Muscle of arm (tissue), 12 donors: ENCODE data around the gene STRADA. TPM values are rescaled to one million over a fixed set of nuclear protein-coding genes. Genes with fewer than 3 reads are reported as not detected.

Experiments used
- DNase-seq: peaks from one replicate; pipeline ENCODE4 v3.0.0-alpha.2; 2013
- polyA plus RNA-seq, 12 donors: library from polyadenylated mRNA; unstranded; fragments of 120-200 nt; gene quantifications; one replicate each; pipeline ENCODE4 v1.2.1, GENCODE V29; 2013; ENCODE audit not compliant: insufficient read length in 12 of 12

Gene STRADA
- polyA plus RNA-seq, 12 donors = 19.0 to 60.5 (median 27.1) TPM; not detected in 1

- DNase-seq = no peak
Observed at GRCh38 chr17:63702721-63703015, 38.9 kb downstream of the STRADA start.

DNA sequence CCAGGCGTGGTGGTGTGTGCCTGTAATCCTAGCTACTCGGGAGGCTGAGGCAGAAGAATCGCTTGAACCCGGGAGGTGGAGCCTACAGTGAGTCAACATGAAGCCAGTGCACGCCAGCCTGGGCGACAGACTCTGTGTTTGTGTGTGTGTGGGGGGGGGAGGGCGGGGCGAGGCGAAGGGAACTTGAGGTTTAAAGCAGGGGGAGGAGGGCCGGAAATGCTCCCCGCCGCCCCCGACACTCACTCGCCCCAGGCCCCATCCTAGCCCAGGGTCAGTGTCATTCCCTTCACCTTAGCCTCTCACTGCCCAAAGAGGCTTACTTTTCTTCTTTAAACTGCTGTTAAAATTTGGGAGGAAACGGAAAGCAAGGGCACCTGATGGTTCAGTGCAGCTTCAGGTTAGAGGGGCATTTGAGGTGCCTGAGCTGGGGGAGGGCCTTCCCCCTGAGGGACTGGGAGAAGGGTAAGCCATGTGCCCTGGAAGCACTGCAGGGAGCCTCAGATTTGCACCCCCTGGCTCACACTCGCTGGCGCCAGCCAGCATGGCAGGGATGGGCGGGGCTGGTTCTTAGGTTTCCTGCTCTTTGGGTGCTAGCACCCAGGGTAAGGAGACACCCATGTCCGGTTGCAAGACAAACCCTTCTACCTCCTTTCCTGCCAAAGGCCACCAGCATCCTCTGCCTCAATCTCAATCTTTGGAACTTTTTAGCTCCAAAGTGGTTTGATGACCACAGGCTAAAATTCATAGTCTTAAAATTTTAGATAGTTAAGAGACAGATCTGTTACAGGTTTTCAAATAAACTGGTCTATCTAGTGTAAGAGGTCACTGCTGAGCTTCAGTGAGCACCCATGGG, 39.5 kb downstream of the STRADA start:
- no peak for DNase-seq

GRCh38 chr17:63701456-63701820, 40.2 kb downstream of the STRADA start:
- DNase-seq = no peak

- no peak for DNase-seq
Observed at GRCh38 chr17:63700528-63701455, 40.8 kb downstream of the STRADA start.

- no peak for DNase-seq
Observed at GRCh38 chr17:63699638-63700527, 41.7 kb downstream of the STRADA start, which contains the start of gene LIMD2. Gene LIMD2, minus strand, starts transcription at chr17:63700125. Its CDS starts 827 bp downstream, at chr17:63699298.

DNA sequence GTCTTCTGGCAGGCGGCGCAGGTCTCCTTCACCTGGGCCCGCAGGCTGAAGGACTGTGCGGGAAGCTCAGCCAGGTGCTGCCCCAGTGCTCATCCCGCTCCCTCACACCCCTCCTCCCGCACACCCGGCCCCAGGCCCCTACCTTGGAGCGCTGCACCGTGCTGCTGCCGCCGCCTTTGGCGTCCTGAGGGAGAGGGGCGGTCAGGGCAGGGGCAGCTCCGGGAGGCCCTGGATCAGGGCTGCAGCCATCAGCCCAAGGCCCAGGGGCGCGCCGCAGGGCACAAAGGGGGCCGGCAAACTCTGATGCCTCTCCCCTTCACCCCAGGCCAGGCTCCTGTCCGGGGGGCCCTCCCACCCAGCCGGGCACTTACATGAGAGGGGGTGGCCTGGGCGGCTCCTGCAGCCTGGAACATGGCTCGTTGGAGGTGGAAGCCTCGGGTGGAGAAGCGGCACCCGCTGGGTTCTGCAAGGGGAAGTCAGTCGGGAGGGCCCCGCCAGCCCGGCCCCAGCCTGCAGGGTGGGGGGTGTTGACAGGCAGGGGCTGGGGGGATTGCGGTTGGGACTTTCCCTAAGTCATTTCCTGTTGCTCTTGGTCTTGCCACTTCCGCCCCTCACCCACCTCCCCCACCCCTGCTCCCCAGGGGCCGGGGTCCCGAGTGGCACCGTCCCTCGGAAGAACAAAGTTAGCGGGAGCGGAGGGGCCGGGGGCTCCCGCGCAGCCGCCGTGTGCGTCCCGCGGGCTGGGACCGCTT, 42.5 kb downstream of the STRADA start:
- DNase-seq = no peak

DNA sequence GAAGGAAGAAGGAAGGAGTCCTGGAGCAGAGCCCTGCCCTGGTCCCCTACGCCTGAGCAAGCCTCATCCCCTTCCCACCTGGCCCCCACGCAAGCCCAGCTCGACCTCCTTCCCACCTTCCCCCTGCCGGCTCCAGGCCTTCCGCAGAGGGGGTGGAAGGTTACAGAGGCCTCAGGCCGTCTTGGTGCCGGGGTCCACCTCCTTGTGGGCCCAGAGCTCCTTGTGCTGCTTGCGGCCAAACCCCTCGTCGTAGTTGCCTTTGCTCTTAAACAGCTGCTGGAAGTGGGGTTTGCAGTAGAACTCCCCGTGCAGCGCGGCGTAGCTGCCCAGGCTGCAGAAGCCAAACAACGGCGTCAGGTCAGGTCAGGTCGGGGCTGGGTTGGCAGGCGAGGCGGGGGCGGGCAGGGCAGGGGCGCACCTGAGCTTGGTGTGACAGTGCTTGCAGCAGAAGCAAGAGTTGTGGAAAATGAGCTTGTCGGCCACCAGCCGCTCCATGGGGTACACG, 43.2 kb downstream of the STRADA start:
- DNase-seq = no peak

GRCh38 chr17:63697341-63698286, 44.0 kb downstream of the STRADA start:
- DNase-seq = no peak

DNA sequence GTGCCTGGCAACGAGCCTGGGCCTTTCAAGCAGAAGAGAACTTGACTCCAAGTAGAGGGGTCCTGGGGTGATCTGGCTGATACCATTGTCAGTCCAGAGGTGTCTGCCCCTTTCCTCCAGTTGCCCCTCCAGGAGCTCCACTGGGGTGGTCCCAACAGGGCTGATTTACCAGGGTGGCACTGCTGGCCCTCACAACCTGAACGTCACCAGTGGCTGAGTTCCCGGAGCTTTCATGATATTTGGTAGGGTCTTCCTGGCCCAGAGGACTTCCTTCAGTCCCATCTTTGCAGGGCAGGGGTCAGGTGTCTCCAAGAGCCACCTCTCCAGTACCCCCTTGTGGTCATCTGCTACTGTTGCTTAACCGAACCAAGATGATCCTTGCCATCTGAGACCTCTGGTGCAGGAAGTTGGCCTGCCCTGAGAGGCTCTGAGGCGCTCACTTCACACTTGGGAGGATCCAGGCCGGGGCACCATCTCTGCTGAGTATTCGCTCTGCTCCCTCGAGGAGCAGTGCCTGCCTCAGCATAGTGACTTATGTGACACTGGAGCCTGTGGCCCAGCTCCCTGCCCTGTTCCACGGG, 45.1 kb downstream of the STRADA start:
- no peak for DNase-seq

DNA sequence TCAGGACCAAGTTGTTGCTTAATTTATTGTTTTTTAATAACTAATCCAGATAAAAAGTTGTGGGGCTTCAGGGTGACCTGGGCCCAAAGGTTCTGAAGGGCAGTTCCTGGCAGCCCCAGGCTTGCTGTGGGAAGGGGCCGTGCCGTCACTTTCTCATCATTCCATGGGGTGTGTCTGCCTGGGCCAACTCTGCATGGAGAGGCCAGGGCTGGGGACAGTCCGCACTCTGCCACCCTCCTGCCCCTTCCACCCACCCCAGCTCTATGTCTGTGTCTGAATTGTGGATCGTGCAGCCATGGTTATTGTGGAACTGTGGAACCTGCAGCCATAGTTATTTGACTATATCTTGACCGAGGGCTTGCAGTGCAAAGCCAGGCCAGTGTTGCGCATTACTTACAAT, 45.7 kb downstream of the STRADA start:
- DNase-seq = no peak

- DNase-seq = no peak
Observed at GRCh38 chr17:63694950-63695773, 46.4 kb downstream of the STRADA start.

GRCh38 chr17:63694229-63694949, 47.2 kb downstream of the STRADA start:
- DNase-seq = no peak

DNA sequence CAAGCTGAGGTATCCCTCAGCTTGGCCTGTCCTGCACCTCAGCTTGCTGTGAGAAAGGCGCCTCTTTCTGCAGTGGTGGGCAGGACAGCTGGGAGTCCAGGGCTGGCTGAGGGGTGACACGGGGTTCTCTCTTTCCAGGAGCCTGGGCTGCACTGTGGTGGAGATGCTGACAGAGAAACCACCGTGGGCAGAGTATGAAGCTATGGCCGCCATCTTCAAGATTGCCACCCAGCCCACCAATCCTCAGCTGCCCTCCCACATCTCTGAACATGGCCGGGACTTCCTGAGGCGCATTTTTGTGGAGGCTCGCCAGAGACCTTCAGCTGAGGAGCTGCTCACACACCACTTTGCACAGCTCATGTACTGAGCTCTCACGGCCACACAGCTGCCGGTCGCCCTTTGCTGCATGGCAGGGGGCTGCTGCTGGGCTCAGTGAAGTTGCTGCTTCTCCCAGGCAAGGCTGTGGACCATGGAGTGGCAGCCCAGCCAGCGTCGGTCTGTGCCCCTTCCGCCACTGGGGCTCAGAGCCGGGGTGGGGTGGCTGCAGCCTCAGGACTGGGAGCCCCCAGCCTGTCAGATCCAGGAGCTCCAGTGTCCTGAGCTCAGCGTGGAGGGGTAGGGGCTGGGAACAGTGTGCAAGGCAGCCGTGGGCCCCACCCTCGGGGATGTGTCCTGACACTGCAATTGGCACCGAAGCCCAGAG, 48.0 kb downstream of the STRADA start:
- no peak for DNase-seq

GRCh38 chr17:63692195-63692816, 49.3 kb downstream of the STRADA start:
- DNase-seq = no peak

DNA sequence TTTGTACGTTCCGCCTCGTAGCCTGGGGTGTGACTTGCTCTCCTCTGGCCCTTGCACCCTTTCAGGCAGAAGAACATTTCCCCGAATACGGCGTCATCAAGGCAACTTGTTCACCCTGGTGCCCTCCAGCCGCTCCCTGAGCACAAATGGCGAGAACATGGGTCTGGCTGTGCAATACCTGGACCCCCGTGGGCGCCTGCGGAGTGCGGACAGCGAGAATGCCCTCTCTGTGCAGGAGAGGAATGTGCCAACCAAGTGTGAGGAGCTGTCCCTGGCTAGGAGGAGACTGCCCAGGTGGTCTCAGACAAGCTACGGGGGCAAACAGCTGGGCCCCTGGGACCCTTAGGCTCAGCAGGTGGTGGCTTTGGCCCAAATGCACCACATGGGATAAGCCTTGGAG, 52.1 kb downstream of the STRADA start:
- DNase-seq = no peak

DNA sequence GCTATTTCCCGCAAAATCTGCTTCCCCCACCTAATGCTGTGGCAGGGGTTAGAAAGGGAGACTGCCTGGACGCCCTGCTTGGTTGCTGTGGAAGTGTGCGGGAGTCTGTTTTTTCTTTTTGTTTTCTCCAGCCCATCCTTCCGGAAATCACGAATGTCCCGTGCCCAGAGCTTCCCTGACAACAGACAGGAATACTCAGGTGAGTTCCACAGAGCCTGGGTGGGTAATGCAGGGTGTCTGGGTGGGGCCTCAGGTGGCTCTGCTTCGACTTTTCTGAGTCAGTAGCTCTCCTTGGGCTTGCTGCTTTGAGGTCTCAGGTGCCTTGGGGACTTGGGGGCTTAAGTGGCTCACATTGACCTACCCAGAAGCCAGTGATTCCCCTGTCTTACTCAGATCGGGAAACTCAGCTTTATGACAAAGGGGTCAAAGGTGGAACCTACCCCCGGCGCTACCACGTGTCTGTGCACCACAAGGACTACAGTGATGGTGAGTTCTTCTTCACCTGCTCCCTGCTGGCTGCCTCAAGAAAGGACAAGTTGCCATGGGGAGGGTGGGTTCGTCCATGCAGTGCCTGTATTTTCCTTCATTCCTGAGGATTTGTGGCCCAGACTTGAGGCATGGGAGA, 53.1 kb downstream of the STRADA start:
- DNase-seq = no peak
